GM12865 (cell line): Measurements from ENCODE around the gene FCHSD2.

Source experiments
- DNase-seq: peaks from one replicate; pipeline ENCODE4 v3.0.0; 2010; ENCODE audit warnings: low read depth
- H3K4me3 ChIP-seq: 2 replicates; pipeline ENCODE4 v1.5.1; 2011; ENCODE audit warnings: mild to moderate bottlenecking, low read depth, low read length, control low read depth
- TF ChIP-seq, protein P1 (sequence below): IDR thresholded peaks from 2 replicates; pipeline ENCODE4 v1.5.1; 2011; ENCODE audit warnings: low read length, control low read depth, low read depth, inconsistent platforms; ENCODE audit not compliant: insufficient read depth; ENCODE audit errors: missing control alignments

The FCHSD2 gene

GRCh38 chr11:72821221-72821919 is 320.7 kb downstream of the FCHSD2 start:
- H3K4me3 ChIP-seq = no peak overlapping the region
- peak; percentile 5 for DNase-seq
- TF ChIP-seq, protein P1, sequence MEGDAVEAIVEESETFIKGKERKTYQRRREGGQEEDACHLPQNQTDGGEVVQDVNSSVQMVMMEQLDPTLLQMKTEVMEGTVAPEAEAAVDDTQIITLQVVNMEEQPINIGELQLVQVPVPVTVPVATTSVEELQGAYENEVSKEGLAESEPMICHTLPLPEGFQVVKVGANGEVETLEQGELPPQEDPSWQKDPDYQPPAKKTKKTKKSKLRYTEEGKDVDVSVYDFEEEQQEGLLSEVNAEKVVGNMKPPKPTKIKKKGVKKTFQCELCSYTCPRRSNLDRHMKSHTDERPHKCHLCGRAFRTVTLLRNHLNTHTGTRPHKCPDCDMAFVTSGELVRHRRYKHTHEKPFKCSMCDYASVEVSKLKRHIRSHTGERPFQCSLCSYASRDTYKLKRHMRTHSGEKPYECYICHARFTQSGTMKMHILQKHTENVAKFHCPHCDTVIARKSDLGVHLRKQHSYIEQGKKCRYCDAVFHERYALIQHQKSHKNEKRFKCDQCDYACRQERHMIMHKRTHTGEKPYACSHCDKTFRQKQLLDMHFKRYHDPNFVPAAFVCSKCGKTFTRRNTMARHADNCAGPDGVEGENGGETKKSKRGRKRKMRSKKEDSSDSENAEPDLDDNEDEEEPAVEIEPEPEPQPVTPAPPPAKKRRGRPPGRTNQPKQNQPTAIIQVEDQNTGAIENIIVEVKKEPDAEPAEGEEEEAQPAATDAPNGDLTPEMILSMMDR = no peak

DNA sequence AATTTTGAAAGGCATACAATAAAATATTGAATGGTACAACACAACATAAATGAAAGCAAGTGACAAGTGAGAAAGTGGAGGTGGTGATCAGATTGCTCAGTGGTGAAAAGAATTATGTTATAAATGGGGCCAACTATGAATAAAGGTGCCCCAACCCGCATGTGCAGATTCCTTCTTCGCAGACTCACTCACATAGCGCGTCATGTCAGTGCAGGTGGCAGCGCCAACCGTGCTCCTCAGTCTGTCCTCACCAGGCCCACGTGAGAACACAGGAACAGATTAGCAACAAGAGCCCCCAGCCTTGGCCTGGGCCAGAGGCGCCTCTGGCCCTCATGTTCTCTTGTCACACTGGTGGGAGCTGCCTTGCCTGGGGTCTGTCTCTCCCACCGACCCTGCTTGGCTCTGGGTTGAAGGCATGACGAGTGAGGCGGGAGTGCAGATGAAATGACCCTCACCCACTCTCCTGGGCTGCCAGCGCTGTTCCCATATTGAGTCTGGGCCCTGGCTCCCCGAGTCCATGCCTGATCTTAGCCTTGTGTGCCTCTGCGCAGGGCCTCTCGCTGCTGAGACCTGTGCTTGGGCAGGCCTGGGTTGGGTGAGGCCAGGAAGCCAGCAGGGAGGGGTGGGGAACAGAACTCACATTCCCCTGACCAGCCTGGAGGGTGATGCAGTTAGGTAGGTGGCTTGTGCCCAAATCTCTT is 321.5 kb downstream of the FCHSD2 start:
- no peak for DNase-seq
- no peak overlapping the region for H3K4me3 ChIP-seq
- TF ChIP-seq, protein P1 = no peak

DNA sequence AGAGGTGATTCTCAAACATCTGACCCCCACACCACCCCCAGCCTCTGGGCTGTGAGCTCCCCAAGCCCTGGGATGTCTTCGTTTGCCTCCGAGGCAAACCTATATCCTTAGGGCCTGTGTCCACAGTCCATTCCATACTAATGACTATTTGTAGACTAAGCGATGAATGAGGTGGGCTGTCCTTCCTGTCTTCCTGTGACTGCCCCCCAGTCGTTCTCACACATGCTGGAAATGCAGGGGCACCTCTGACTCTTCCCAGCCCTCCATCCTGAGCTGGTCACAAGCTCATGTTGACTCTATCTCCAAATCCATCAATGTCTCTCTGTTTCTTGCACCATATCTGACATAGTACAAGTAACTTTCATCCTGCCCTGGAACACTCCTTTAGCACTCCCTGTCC is 323.1 kb downstream of the FCHSD2 start:
- no peak overlapping the region for H3K4me3 ChIP-seq
- DNase-seq = no peak
- TF ChIP-seq, protein P1 = no peak

GRCh38 chr11:72817966-72818365 is 324.2 kb downstream of the FCHSD2 start:
- H3K4me3 ChIP-seq = no peak overlapping the region
- DNase-seq = no peak
- TF ChIP-seq, protein P1 = no peak

DNA sequence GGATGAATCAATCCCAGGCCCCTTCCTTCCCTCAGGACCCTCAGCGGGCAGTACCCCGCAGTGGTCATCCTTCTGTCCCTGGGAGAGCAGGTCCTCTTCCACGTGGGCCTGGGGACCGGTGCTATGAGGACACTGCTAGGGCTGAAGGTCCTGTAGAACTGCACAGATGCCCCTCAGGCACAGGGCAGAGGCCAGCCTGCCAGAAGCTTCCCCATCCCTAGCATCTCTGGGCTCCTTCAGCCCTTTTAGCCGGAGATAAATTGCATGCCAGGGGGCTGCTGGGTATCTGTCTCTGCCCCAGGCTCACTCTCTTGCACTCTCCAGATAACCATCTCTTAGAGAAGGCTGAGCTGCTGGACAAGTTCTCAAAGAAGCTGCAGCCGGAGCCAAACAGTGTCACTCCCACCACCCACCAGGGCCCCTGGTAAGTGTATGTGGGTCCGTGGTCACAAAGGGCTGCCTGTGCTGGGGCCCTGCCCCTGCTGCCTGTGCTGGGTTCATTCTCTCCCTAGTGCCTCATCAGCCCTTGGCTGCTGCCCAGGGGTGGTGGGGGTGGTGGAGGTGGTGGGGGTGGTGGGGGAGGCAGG is 325.6 kb downstream of the FCHSD2 start:
- DNase-seq = no peak
- TF ChIP-seq, protein P1 = no peak
- peak overlapping the region; percentile 83 for H3K4me3 ChIP-seq

DNA sequence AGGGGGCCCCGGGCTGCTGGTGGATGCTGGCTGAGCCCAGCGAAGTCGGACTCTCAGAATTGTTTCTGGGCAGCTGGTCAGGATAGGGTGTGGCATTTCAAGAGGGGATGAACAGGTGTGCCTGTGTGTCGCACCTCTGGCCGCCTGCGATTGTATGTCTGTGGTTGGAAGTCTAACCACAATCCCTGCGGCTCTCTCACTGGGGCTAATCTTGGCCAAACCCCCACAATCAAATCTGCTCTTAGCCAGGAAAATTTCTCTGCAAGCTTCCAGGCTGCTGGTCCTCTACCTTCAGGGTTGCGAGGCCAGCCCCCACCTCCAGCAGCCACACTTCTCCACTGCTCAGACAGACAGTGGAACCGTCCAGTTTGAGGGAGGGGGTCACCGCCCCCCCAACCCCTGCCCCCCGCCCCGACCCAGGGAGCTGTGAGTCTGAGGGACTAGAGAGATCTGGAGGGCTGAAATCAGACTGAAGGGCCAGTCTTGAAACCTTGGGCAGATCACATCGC is 327.0 kb downstream of the FCHSD2 start:
- TF ChIP-seq, protein P1 = no peak
- H3K4me3 ChIP-seq = peak overlapping the region; percentile 83
- no peak for DNase-seq
